H1 (cell line): ENCODE data around the gene MAGIX. TPM values are rescaled to one million over a fixed set of nuclear protein-coding genes. Genes with fewer than 3 reads are reported as not detected.

Experiments used
- CTCF ChIA-PET: fragments of 300-600 bp; sonication (Branson Sonifier 250); formaldehyde crosslinking; loops from one replicate; lab custom pipeline; 2021; ENCODE audit not compliant: partially characterized antibody; lab: Charles Lee
- POLR2A ChIA-PET: fragments of 300-600 bp; sonication (Branson Sonifier 250); formaldehyde crosslinking; loops from one replicate; lab custom pipeline; 2021; ENCODE audit warnings: inconsistent platforms; ENCODE audit not compliant: partially characterized antibody; lab: Charles Lee
- DNase-seq, 2 experiments: peaks; one replicate each; pipeline versions ENCODE4 v3.0.0 to v3.0.0-alpha.2; 2010 to 2022; ENCODE audit warnings: low spot score in 2 of 2, low read depth in 1 of 2, mixed read lengths in 1 of 2
- FAIRE-seq: peaks from 2 replicates; lab custom pipeline; 2011; peaks lifted over from hg19 to GRCh38; lab: Jason Lieb, UNC
- H2AFZ ChIP-seq: 2 replicates; pipeline ENCODE4 v1.8.1; 2012; ENCODE audit warnings: low read length, inconsistent platforms
- H2AK5ac ChIP-seq: 2 replicates; pipeline ENCODE4 v1.6.1; 2013; ENCODE audit warnings: low read depth, low read length
- H2BK120ac ChIP-seq: replicated peaks from 2 replicates; pipeline ENCODE3; 2013; ENCODE audit warnings: low read depth, low read length, inconsistent platforms
- H2BK12ac ChIP-seq: 2 replicates; pipeline ENCODE4 v1.6.1; 2013; ENCODE audit warnings: low read depth, low read length
- H2BK15ac ChIP-seq: 2 replicates; pipeline ENCODE4 v1.6.1; 2013; ENCODE audit warnings: low read length
- H2BK20ac ChIP-seq: 2 replicates; pipeline ENCODE4 v1.6.1; 2013; ENCODE audit warnings: low read length
- H2BK5ac ChIP-seq: 2 replicates; pipeline ENCODE4 v1.6.1; 2013; ENCODE audit warnings: low read depth, low read length
- H3K14ac ChIP-seq: 2 replicates; pipeline ENCODE4 v1.6.1; 2013; ENCODE audit warnings: inconsistent platforms; ENCODE audit not compliant: insufficient read length
- H3K18ac ChIP-seq: 2 replicates; pipeline ENCODE4 v1.6.1; 2013; ENCODE audit warnings: low read length; ENCODE audit errors: extremely low read depth
- H3K23ac ChIP-seq: 2 replicates; pipeline ENCODE4 v1.6.1; 2013; ENCODE audit warnings: inconsistent platforms; ENCODE audit not compliant: insufficient read length
- H3K23me2 ChIP-seq: 2 replicates; pipeline ENCODE4 v1.6.1; 2013; ENCODE audit warnings: low read depth, low read length
- H3K27ac ChIP-seq: 2 replicates; pipeline ENCODE4 v1.6.1; 2011; ENCODE audit warnings: low read depth, low read length, inconsistent platforms
- H3K27me3 ChIP-seq, 4 experiments: replicated peaks in 1 of 4; 1 replicate in 1 of 4; 2 replicates in 3 of 4; pipeline versions ENCODE4 v1.6.1 to v1.8.1; 2011 to 2013; ENCODE audit warnings: low read length in 3 of 4, mild to moderate bottlenecking in 3 of 4, inconsistent platforms in 2 of 4, mixed read lengths in 2 of 4, moderate library complexity in 1 of 4; ENCODE audit not compliant: control insufficient read depth in 3 of 4, insufficient read depth in 3 of 4; ENCODE audit errors: extremely low read depth in 1 of 4
- H3K36me3 ChIP-seq, 4 experiments: 2 replicates each; pipeline versions ENCODE4 v1.6.1 to v1.8.1; 2011 to 2013; ENCODE audit warnings: mild to moderate bottlenecking in 4 of 4, low read length in 3 of 4, moderate library complexity in 2 of 4, control low read depth in 1 of 4, inconsistent platforms in 1 of 4; ENCODE audit not compliant: insufficient read depth in 4 of 4, control insufficient read depth in 2 of 4
- H3K4ac ChIP-seq: replicated peaks from 2 replicates; pipeline ENCODE3; 2013; ENCODE audit warnings: low read length, low read depth, mixed read lengths, inconsistent platforms; ENCODE audit not compliant: insufficient read length
- H3K4me1 ChIP-seq, 4 experiments: replicated peaks in 1 of 4; 1 replicate in 1 of 4; 2 replicates in 3 of 4; pipeline versions ENCODE4 v1.6.1 to v1.8.1; 2011 to 2013; ENCODE audit warnings: low read length in 3 of 4, inconsistent platforms in 2 of 4, mixed read lengths in 1 of 4; ENCODE audit not compliant: insufficient read depth in 4 of 4, control insufficient read depth in 3 of 4
- H3K4me2 ChIP-seq, 2 experiments: 2 replicates each; pipeline versions ENCODE4 v1.6.1 to v1.8.1; 2011 to 2013; ENCODE audit warnings: low read depth in 2 of 2, low read length in 2 of 2, control low read depth in 1 of 2, inconsistent platforms in 1 of 2, mild to moderate bottlenecking in 1 of 2; ENCODE audit not compliant: insufficient read depth in 1 of 2
- H3K4me3 ChIP-seq, 4 experiments: fragments of 200-600, 300-600 bp in 1 of 4; sonication (generic), shearing (Covaris generic), sonication (Bioruptor Twin) in 1 of 4; 2 replicates each; pipeline versions ENCODE4 v1.5.1 to v1.8.1; 2011 to 2016; ENCODE audit warnings: low read length in 4 of 4, low read depth in 3 of 4, control low read depth in 2 of 4, inconsistent platforms in 2 of 4, mild to moderate bottlenecking in 2 of 4, mixed read lengths in 1 of 4, moderate library complexity in 1 of 4; ENCODE audit not compliant: insufficient read depth in 2 of 4; ENCODE audit errors: extremely low read depth in 1 of 4
- H3K56ac ChIP-seq: replicated peaks from 2 replicates; pipeline ENCODE3; 2013; ENCODE audit warnings: low read depth, mild to moderate bottlenecking, mixed read lengths, low read length, inconsistent platforms; ENCODE audit not compliant: insufficient read length
- H3K79me1 ChIP-seq: 2 replicates; pipeline ENCODE4 v1.6.1; 2013; ENCODE audit warnings: low read depth, low read length, control low read depth
- H3K79me2 ChIP-seq, 2 experiments: 2 replicates each; pipeline versions ENCODE4 v1.6.1 to v1.8.1; 2012 to 2013; ENCODE audit warnings: low read length in 2 of 2, mild to moderate bottlenecking in 2 of 2, inconsistent platforms in 1 of 2; ENCODE audit not compliant: insufficient read depth in 2 of 2, control insufficient read depth in 1 of 2
- H3K9ac ChIP-seq, 4 experiments: replicated peaks in 1 of 4; 1 replicate in 1 of 4; 2 replicates in 3 of 4; pipeline versions ENCODE4 v1.6.1 to v1.8.1; 2011 to 2013; ENCODE audit warnings: low read depth in 3 of 4, low read length in 3 of 4, control low read depth in 2 of 4, mild to moderate bottlenecking in 2 of 4, moderate library complexity in 2 of 4, inconsistent platforms in 1 of 4; ENCODE audit errors: extremely low read depth in 1 of 4
- H3K9me3 ChIP-seq, 2 experiments: 2 replicates each; pipeline versions ENCODE4 v1.6.1 to v1.8.1; 2012 to 2013; ENCODE audit warnings: mild to moderate bottlenecking in 2 of 2, moderate library complexity in 2 of 2, control low read depth in 1 of 2, inconsistent platforms in 1 of 2, low read depth in 1 of 2, low read length in 1 of 2, mixed read lengths in 1 of 2; ENCODE audit not compliant: insufficient read depth in 2 of 2
- H4K20me1 ChIP-seq, 2 experiments: replicated peaks in 1 of 2; 2 replicates each; pipeline versions ENCODE3 to v1.8.1; 2011 to 2013; ENCODE audit warnings: inconsistent platforms in 2 of 2, low read length in 2 of 2, mild to moderate bottlenecking in 1 of 2; ENCODE audit not compliant: insufficient read depth in 2 of 2, control insufficient read depth in 1 of 2
- H4K5ac ChIP-seq: 2 replicates; pipeline ENCODE4 v1.6.1; 2013; ENCODE audit warnings: low read length, low read depth, mixed read lengths, inconsistent platforms; ENCODE audit not compliant: insufficient read length
- H4K8ac ChIP-seq: 2 replicates; pipeline ENCODE4 v1.8.0; 2013; ENCODE audit warnings: mild to moderate bottlenecking, moderate library complexity, low read length, inconsistent platforms; ENCODE audit not compliant: insufficient read depth; ENCODE audit errors: extremely low read depth
- H4K91ac ChIP-seq: replicated peaks from 2 replicates; pipeline ENCODE3; 2013; ENCODE audit warnings: low read length, mixed read lengths, inconsistent platforms; ENCODE audit not compliant: insufficient read length
- CEBPB ChIP-seq: IDR thresholded peaks from 2 replicates; pipeline ENCODE4 v1.6.1; 2012; ENCODE audit warnings: low read depth, low read length
- E2F6 ChIP-seq: IDR thresholded peaks from 2 replicates; pipeline ENCODE4 v1.6.1; 2012; ENCODE audit warnings: inconsistent platforms
- FOSL1 ChIP-seq: IDR thresholded peaks from 2 replicates; pipeline ENCODE4 v1.6.1; 2011; ENCODE audit warnings: mild to moderate bottlenecking, low read depth, low read length, moderate library complexity; ENCODE audit not compliant: insufficient read depth
- HDAC6 ChIP-seq: IDR thresholded peaks from one replicate; pipeline ENCODE4 v1.7.1; 2012; ENCODE audit warnings: low read depth, mild to moderate bottlenecking, inconsistent platforms, low read length, moderate library complexity
- JUN ChIP-seq: IDR thresholded peaks from 2 replicates; pipeline ENCODE4 v1.6.1; 2011; ENCODE audit warnings: low read depth, mild to moderate bottlenecking, improper control_type of control experiment, low read length
- KDM5A ChIP-seq: fragments of 200-600 bp; IDR thresholded peaks from 2 replicates; pipeline ENCODE4 v1.7.1; 2012; ENCODE audit warnings: mild to moderate bottlenecking, low read length, inconsistent platforms, mixed read lengths
- RAD21 ChIP-seq, 2 experiments: IDR thresholded peaks in 1 of 2; conservative IDR thresholded peaks in 1 of 2; 2 replicates each; pipeline ENCODE4 v1.6.1; 2011; ENCODE audit warnings: low read depth in 2 of 2, low read length in 2 of 2, improper control_type of control experiment in 1 of 2, inconsistent platforms in 1 of 2, mild to moderate bottlenecking in 1 of 2, moderate library complexity in 1 of 2
- RFX5 ChIP-seq: IDR thresholded peaks from 2 replicates; pipeline ENCODE4 v1.6.1; 2011; ENCODE audit warnings: low read depth, low read length, improper control_type of control experiment, borderline replicate concordance
- TEAD4 ChIP-seq: IDR thresholded peaks from 2 replicates; pipeline ENCODE4 v1.6.1; 2012; ENCODE audit warnings: low read depth, low read length, inconsistent platforms, mixed read lengths
- USF2 ChIP-seq: IDR thresholded peaks from 2 replicates; pipeline ENCODE4 v1.6.1; 2011; ENCODE audit warnings: low read length, improper control_type of control experiment
- WGBS, 2 experiments: shearing (Covaris generic) in 1 of 2; methylation state at CpG; one replicate each; pipeline versions ENCODE4 v1.1.6 to v1.1.7; 2013 to 2015; ENCODE audit warnings: low lambda C conversion rate in 2 of 2, mixed read lengths in 2 of 2, inconsistent platforms in 1 of 2, low coverage in 1 of 2, missing lambda C conversion rate in 1 of 2; ENCODE audit not compliant: insufficient replicate concordance in 2 of 2, insufficient coverage in 1 of 2, insufficient read length in 1 of 2; ENCODE audit errors: extremely low coverage in 1 of 2, missing lambda C conversion rate in 1 of 2; 5-methylcytosine and 5-hydroxymethylcytosine counted together
- polyA plus RNA-seq, 7 experiments: library from polyadenylated mRNA; depleted of rRNA in 3 of 7; stranded (reverse) in 5 of 7; unstranded in 2 of 7; fragments of >200 nt in 5 of 7; fragments of 200-250 nt in 2 of 7; gene quantifications; 1 replicate in 5 of 7; 2 replicates in 1 of 7; 4 replicates in 1 of 7; pipeline versions ENCODE4 v1.2.1 to v1.2.3, GENCODE V29; 2011 to 2013; ENCODE audit warnings: missing spikeins in 2 of 7, mixed read lengths in 2 of 7
- total RNA-seq: library from RNA; stranded (reverse); fragmentation: NEBNext Ultra II Directional; extraction: Animal tissue kit (Norgen Biotek cat#: 25700); gene quantifications from 2 replicates; pipeline ENCODE4 v1.2.1, GENCODE V29; 2021

MAGIX gene
- total and polyA plus RNA-seq, 2 of the 8 experiments (the other 6 are each of a cell fraction or from before 2014, with no cell fraction given), result 0.37 to 1.1 TPM

GRCh38 chrX:49116076-49116475, 46.5 kb upstream of the MAGIX start:
- WGBS, 2 experiments, result 100% methylated on average over 3 of the region's 8 CpGs; no CpG with 5 or more reads in 1 of the 2 experiments
- no peak overlapping the region for H3K14ac ChIP-seq
- no peak overlapping the region for H3K23ac ChIP-seq
- H3K27ac ChIP-seq, result no peak overlapping the region
- no peaks in the 10 kb centered on the region for H3K4me1 ChIP-seq
- H2BK15ac ChIP-seq, result no peak overlapping the region
- H3K4ac ChIP-seq, result no peak overlapping the region
- no peak overlapping the region for H4K91ac ChIP-seq
- no peak overlapping the region for H3K4me3 ChIP-seq
- no peak overlapping the region for H4K5ac ChIP-seq
- ChIA-PET CTCF (interaction anchor here (0.8 kb wide), 1 partner anchor 25 kb away, joined by 3 read pairs; no protein-coding TSS in a partner anchor), POLR2A (interaction anchor here (0.9 kb wide), 1 partner anchor 59 kb away, joined by 3 read pairs; no protein-coding TSS in a partner anchor)
- H3K79me2 ChIP-seq, result no peaks in the 10 kb centered on the region
- no peak overlapping the region for H2BK5ac ChIP-seq
- H3K36me3 ChIP-seq, result peaks cover 3 to 28% (median 8%) of the 10 kb centered on the region in 4 experiments; a peak in 6 of 8 replicates
- no peak overlapping the region for H3K18ac ChIP-seq
- no peak overlapping the region for H3K4me2 ChIP-seq
- no peak overlapping the region for H2BK20ac ChIP-seq
- no peaks in the 10 kb centered on the region for H3K79me1 ChIP-seq
- no peaks in the 10 kb centered on the region for H3K9me3 ChIP-seq
- no peaks in the 10 kb centered on the region for H3K27me3 ChIP-seq
- no peak overlapping the region for H2BK12ac ChIP-seq
- H4K20me1 ChIP-seq, result no peaks in the 10 kb centered on the region
- H2AK5ac ChIP-seq, result no peak overlapping the region
- no peak overlapping the region for H4K8ac ChIP-seq
- no peaks in the 10 kb centered on the region for H3K23me2 ChIP-seq
- no peak overlapping the region for H2AFZ ChIP-seq
- H2BK120ac ChIP-seq, result no peak overlapping the region
- H3K56ac ChIP-seq, result no peak overlapping the region
- DNase-seq, result no peak
- H3K9ac ChIP-seq, result no peak overlapping the region
- no peak for FAIRE-seq
- no peak for TF ChIP-seq JUN
- no peak for TF ChIP-seq TEAD4
- no peak for TF ChIP-seq USF2
- TF ChIP-seq CEBPB, result no peak
- TF ChIP-seq KDM5A, result no peak
- TF ChIP-seq FOSL1, result no peak
- no peak for TF ChIP-seq RFX5
- no peak for TF ChIP-seq E2F6
- no peak for TF ChIP-seq RAD21 (IDR thresholded peaks at IDR 0.05 in 1 of 2, conservative IDR thresholded peaks at IDR 0.05 in 1 of 2; ENCODE audit: low read depth in 2 of 2, low read length in 2 of 2)
- no peak for TF ChIP-seq HDAC6
